DND-41 (cell line): ENCODE data around the gene TPPP2.
A peak's percentile ranks its signal among the peaks of the same experiment; 100 is the strongest.

Source experiments
- ATAC-seq: fragments of 200-7000 bp; cut with Tn5 transposase; 3 replicates; pipeline ENCODE4 v1.9.1; 2021; ENCODE audit warnings: low read depth; ENCODE audit not compliant: insufficient read depth
- DNase-seq: peaks from one replicate; pipeline ENCODE4 v3.0.0-alpha.2; 2020
- H2AFZ ChIP-seq: 2 replicates; pipeline ENCODE4 v1.6.0; 2012; ENCODE audit warnings: low read depth, low read length
- H3K27ac ChIP-seq: 2 replicates; pipeline ENCODE4 v1.5.1; 2012; ENCODE audit warnings: low read length, inconsistent platforms
- H3K27me3 ChIP-seq: fragments of 200-600 bp; sonication (generic); 2 replicates; pipeline ENCODE4 v1.6.0; 2012; ENCODE audit warnings: low read length, mild to moderate bottlenecking, inconsistent platforms; ENCODE audit not compliant: insufficient read depth, poor library complexity
- H3K36me3 ChIP-seq: 2 replicates; pipeline ENCODE4 v1.5.1; 2012; ENCODE audit warnings: low read length, inconsistent platforms; ENCODE audit not compliant: insufficient read depth
- H3K4me1 ChIP-seq: 2 replicates; pipeline ENCODE4 v1.5.1; 2012; ENCODE audit warnings: mild to moderate bottlenecking, low read length; ENCODE audit not compliant: insufficient read depth
- H3K4me2 ChIP-seq: 2 replicates; pipeline ENCODE4 v1.6.0; 2012; ENCODE audit warnings: mild to moderate bottlenecking, moderate library complexity, low read length, inconsistent platforms; ENCODE audit not compliant: insufficient read depth
- H3K4me3 ChIP-seq, 2 experiments: fragments of 200-600 bp in 1 of 2; shearing (Covaris generic) in 1 of 2; 2 replicates each; pipeline ENCODE4 v1.5.1; 2012 to 2016; ENCODE audit warnings: inconsistent platforms in 2 of 2, low read length in 2 of 2, mild to moderate bottlenecking in 2 of 2, low read depth in 1 of 2, moderate library complexity in 1 of 2
- H3K79me2 ChIP-seq: 2 replicates; pipeline ENCODE4 v1.6.0; 2012; ENCODE audit warnings: low read length, inconsistent platforms; ENCODE audit not compliant: insufficient read depth
- H3K9ac ChIP-seq: 2 replicates; pipeline ENCODE4 v1.6.0; 2012; ENCODE audit warnings: low read depth, mild to moderate bottlenecking, inconsistent platforms, low read length, moderate library complexity
- H3K9me3 ChIP-seq: 2 replicates; pipeline ENCODE4 v1.5.1; 2012; ENCODE audit warnings: low read length, moderate library complexity, mild to moderate bottlenecking, inconsistent platforms; ENCODE audit not compliant: insufficient read depth, severe bottlenecking
- H4K20me1 ChIP-seq: 2 replicates; pipeline ENCODE4 v1.6.0; 2012; ENCODE audit warnings: low read length; ENCODE audit not compliant: insufficient read depth
- EZH2 ChIP-seq: IDR thresholded peaks from 3 replicates; pipeline ENCODE4 v1.6.1; 2012; ENCODE audit warnings: borderline replicate concordance, low read depth, mild to moderate bottlenecking, moderate library complexity, low read length, inconsistent platforms; ENCODE audit not compliant: severe bottlenecking
- TF ChIP-seq, protein P1 (sequence below): IDR thresholded peaks from 2 replicates; pipeline ENCODE4 v1.5.1; 2012; ENCODE audit warnings: borderline replicate concordance, low read length, moderate library complexity, mild to moderate bottlenecking; ENCODE audit not compliant: poor library complexity, severe bottlenecking; ENCODE audit errors: extremely low read depth

Gene TPPP2

GRCh38 chr14:20989787-20990600 is 40.0 kb upstream of the TPPP2 start, which contains the start of gene METTL17:
Gene METTL17, plus strand, starts transcription at chr14:20989980. Its CDS starts 23 bp downstream, at chr14:20990003.
- peak within 1 kb of the TSS; percentile 71 for H3K9ac ChIP-seq
- peak; percentile 93 for ATAC-seq
- H3K36me3 ChIP-seq, result peaks cover 36% of the 10 kb centered on the region
- peak within 1 kb of the TSS; percentile 97 for H3K4me2 ChIP-seq
- no peaks in the 10 kb centered on the region; the same call in 1 of the 2 replicates for H4K20me1 ChIP-seq
- H3K79me2 ChIP-seq, result peaks cover 34% of the 10 kb centered on the region
- H3K27me3 ChIP-seq, result no peaks in the 10 kb centered on the region
- no peaks in the 10 kb centered on the region for H3K9me3 ChIP-seq
- H2AFZ ChIP-seq, result peak within 1 kb of the TSS; percentile 80
- peak within 1 kb of the TSS; percentile 58 to 76 for H3K4me3 ChIP-seq
- peak; percentile 95 for DNase-seq
- peaks cover 33% of the 10 kb centered on the region for H3K4me1 ChIP-seq
- peak within 1 kb of the TSS; percentile 93 for H3K27ac ChIP-seq
- TF ChIP-seq, protein P1, sequence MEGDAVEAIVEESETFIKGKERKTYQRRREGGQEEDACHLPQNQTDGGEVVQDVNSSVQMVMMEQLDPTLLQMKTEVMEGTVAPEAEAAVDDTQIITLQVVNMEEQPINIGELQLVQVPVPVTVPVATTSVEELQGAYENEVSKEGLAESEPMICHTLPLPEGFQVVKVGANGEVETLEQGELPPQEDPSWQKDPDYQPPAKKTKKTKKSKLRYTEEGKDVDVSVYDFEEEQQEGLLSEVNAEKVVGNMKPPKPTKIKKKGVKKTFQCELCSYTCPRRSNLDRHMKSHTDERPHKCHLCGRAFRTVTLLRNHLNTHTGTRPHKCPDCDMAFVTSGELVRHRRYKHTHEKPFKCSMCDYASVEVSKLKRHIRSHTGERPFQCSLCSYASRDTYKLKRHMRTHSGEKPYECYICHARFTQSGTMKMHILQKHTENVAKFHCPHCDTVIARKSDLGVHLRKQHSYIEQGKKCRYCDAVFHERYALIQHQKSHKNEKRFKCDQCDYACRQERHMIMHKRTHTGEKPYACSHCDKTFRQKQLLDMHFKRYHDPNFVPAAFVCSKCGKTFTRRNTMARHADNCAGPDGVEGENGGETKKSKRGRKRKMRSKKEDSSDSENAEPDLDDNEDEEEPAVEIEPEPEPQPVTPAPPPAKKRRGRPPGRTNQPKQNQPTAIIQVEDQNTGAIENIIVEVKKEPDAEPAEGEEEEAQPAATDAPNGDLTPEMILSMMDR, result peak; percentile 22
- TF ChIP-seq EZH2, result no peak

DNA sequence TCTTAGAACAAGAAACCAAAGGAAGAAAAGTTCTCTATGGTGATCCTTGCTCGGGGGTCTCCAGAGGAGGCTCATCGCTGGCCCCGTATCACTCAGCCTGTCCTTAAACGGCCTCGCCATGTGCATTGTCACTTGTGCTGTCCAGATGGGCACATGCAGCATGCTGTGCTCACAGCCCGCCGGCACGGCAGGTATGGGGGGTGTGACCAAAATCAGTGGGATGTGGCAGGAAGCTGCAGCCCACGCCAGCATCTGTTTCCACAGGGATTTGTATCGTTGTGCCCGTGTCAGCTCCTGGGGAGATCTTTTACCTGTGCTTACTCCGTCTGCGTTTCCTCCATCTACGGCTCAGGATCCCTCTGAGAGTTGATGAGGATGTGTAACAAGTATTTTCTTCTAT is 33.5 kb upstream of the TPPP2 start:
- Histone ChIP-seq H3K4me1 (peaks cover 10% of the 10 kb centered on the region), H3K27ac (no peak overlapping the region), H3K27me3 (no peaks in the 10 kb centered on the region), H3K9ac (no peak overlapping the region), H2AFZ (no peak overlapping the region), H3K79me2 (peaks cover 10% of the 10 kb centered on the region; the same call in 1 of the 2 replicates), H3K36me3 (peaks cover 58% of the 10 kb centered on the region), H3K4me3 (no peak overlapping the region), H4K20me1 (peaks cover 4% of the 10 kb centered on the region; the same call in 1 of the 2 replicates), H3K4me2 (no peak overlapping the region), H3K9me3 (no peaks in the 10 kb centered on the region)
- no peak for TF ChIP-seq EZH2
- TF ChIP-seq, protein P1, result no peak
- DNase-seq (no peak), ATAC-seq (no peak)

DNA sequence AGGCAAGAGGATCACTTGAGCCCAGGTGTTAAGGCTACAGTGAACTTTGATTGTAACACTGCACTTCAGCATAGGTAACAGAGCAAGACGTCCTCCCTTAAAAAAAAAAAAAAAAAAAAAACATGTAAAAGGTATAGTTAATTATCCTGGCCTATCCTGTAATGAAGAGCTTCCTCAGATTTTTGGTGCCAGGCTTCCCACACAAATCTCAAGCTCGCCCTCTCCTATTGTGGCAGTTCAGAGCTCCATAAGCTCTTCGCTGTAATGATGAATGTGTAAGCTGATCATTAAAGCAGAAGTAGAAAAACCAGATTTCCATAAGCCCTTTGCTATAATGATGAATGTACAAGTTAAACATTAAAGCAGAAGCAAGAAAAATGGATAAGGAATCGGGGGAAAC is 32.9 kb upstream of the TPPP2 start:
- Histone ChIP-seq H3K27ac (no peak overlapping the region), H3K27me3 (no peaks in the 10 kb centered on the region), H3K4me3 (no peak overlapping the region), H3K9me3 (no peaks in the 10 kb centered on the region), H3K9ac (no peak overlapping the region), H3K4me2 (no peak overlapping the region), H2AFZ (no peak overlapping the region), H3K4me1 (peaks cover 4% of the 10 kb centered on the region; the same call in 1 of the 2 replicates), H3K79me2 (peaks cover 5% of the 10 kb centered on the region; the same call in 1 of the 2 replicates), H3K36me3 (peaks cover 52% of the 10 kb centered on the region), H4K20me1 (peaks cover 4% of the 10 kb centered on the region; the same call in 1 of the 2 replicates)
- TF ChIP-seq EZH2, result no peak
- TF ChIP-seq, protein P1, result no peak
- DNase-seq (no peak), ATAC-seq (no peak)
